ENCODE results near the gene CUX1. TPM values are rescaled to one million over a fixed set of nuclear protein-coding genes. Genes with fewer than 3 reads are reported as not detected.

CUX1 gene
- total RNA-seq, 1 experiment from 2014 or later = 53.5 TPM

DNA sequence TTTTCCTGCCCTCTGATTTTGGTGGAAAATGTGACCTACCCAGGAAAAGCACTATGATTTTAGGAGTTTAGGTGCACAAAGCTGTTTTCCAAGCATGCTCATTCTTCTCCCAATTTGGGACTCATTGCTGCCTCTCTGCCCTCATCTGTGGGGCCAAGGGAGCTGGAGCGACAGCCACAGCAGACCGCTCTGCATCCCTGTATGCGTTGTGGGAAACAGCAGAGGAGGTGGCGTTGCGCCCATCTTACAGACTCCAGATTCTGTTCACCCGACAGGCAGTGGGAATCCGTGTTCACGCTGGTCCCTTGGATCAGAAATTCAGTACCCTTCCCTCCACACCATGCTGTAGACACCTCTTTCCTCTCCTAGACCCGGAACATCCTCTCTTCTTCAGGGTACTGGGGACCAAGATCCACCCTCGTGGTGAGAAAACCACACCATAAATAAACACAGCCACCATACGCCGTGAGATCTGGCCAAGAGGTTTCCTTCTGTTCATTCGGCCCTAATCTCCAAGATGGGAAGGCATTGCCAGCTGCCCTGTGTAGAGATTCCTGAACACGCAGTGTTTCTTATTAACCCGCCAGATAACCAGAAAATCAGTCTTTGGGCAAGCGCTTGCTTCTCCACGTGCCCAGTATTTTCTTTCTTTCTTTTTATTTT, 87.9 kb downstream of the CUX1 start:
- H3K27ac Mint-ChIP-seq = peak overlapping the region in 2 of 3 experiments; percentile 17 to 38; a peak in 3 of 7 replicates

More for the DNA sequence above, 87.9 kb downstream of the CUX1 start:
- Mint-ChIP-seq H3K9me3 (no peaks in the 10 kb centered on the region), H3K27me3 (ENCODE audit: low read depth) (no peaks in the 10 kb centered on the region), H3K4me3 (no peak overlapping the region), H3K4me1 (peaks cover 7 to 8% of the 10 kb centered on the region in 2 experiments; a peak in 3 of 4 replicates), H3K36me3 (ENCODE audit: insufficient read depth in 1 of 3, low read depth in 3 of 3) (peaks cover 0 to 5% (median 5%) of the 10 kb centered on the region in 3 experiments; a peak in 2 of 7 replicates)
- no peak overlapping the region for H4K8ac ChIP-seq (replicated peaks; ENCODE audit: insufficient read length, low read depth, low read length)
- no peak overlapping the region for H2BK120ac ChIP-seq (ENCODE audit: low read depth, low read length, poor library complexity, severe bottlenecking)
- H3K14ac ChIP-seq (ENCODE audit: insufficient read depth, low read length) = peak overlapping the region; percentile 47; the same call in 1 of the 2 replicates
- no peak overlapping the region for H3K4me2 ChIP-seq (ENCODE audit: insufficient read depth, insufficient read length, low read length)
- no peak overlapping the region for H3K56ac ChIP-seq (ENCODE audit: insufficient read length, low read depth, low read length)
- H4K5ac ChIP-seq (ENCODE audit: insufficient read length, low read depth, low read length) = no peak overlapping the region
- no peak overlapping the region for H2BK15ac ChIP-seq (ENCODE audit: low read depth, low read length)
- peaks cover 23% of the 10 kb centered on the region for H3K79me2 ChIP-seq (ENCODE audit: insufficient read depth, low read length)
- no peak overlapping the region for H3T11ph ChIP-seq (ENCODE audit: low read length)
- no peaks in the 10 kb centered on the region for H3K9me3 ChIP-seq (ENCODE audit: control insufficient read depth, low read depth, low read length)
- H3K9ac ChIP-seq (ENCODE audit: extremely low read depth, insufficient read length, low read length) = no peak overlapping the region
- H2BK12ac ChIP-seq (ENCODE audit: insufficient read length, low read depth, low read length) = no peak overlapping the region
- no peaks in the 10 kb centered on the region for H3K27me3 ChIP-seq (ENCODE audit: insufficient read depth, low read length)
- H4K20me1 ChIP-seq (ENCODE audit: control insufficient read depth, insufficient read depth, insufficient read length) = no peaks in the 10 kb centered on the region
- no peak overlapping the region for H2AFZ ChIP-seq (ENCODE audit: low read length)
- peaks cover 13% of the 10 kb centered on the region for H3K79me1 ChIP-seq (ENCODE audit: insufficient read depth, low read depth, low read length, poor library complexity, severe bottlenecking)
- H3K27ac ChIP-seq (ENCODE audit: insufficient read length, low read depth, low read length) = no peak overlapping the region
- H3K4ac ChIP-seq (ENCODE audit: low read depth, low read length) = no peak overlapping the region
- H2AK5ac ChIP-seq (ENCODE audit: insufficient read length, low read length) = no peak overlapping the region
- H2BK5ac ChIP-seq (ENCODE audit: insufficient read length, low read length) = no peak overlapping the region
- no peak for DNase-seq
- WGBS (ENCODE audit: extremely low coverage, insufficient read length, low lambda C conversion rate) = no CpG with 5 or more reads among the region's 17 CpGs
- TF ChIP-seq CTCF (conservative IDR thresholded peaks at IDR 0.05) = no peak
- H3K18ac ChIP-seq (ENCODE audit: insufficient read length, low read depth, low read length) = no peak overlapping the region
- no peak overlapping the region for H4K91ac ChIP-seq (ENCODE audit: insufficient read length, low read depth, low read length)
- H3K23ac ChIP-seq (ENCODE audit: insufficient read length, low read depth, low read length) = no peak overlapping the region
- no peaks in the 10 kb centered on the region for H3K4me1 ChIP-seq (ENCODE audit: insufficient read depth, low read length)
- no peak overlapping the region for H2BK20ac ChIP-seq (ENCODE audit: low read depth, low read length, poor library complexity, severe bottlenecking)
- H3K23me2 ChIP-seq (ENCODE audit: insufficient read length, low read depth, low read length, poor library complexity, severe bottlenecking) = no peaks in the 10 kb centered on the region

Data from H9 (cell line).